Measurements from ENCODE around the gene ID3. TPM values are rescaled to one million over a fixed set of nuclear protein-coding genes. Genes with fewer than 3 reads are reported as not detected.

Gene ID3
- total RNA-seq, 1 experiment from 2014 or later = 119 TPM

GRCh38 chr1:23530747-23531561 lies 28.3 kb downstream of the ID3 start, which contains the start of gene E2F2:
TSS of gene E2F2 (minus strand) at chr1:23531233. CDS start at chr1:23530793, 440 bp downstream.
- H2BK120ac ChIP-seq (ENCODE audit: low read depth, low read length, poor library complexity, severe bottlenecking) = no peak within 1 kb of the TSS
- peaks cover 4% of the 10 kb centered on the region; the same call in 1 of the 2 replicates for H3K27me3 ChIP-seq (ENCODE audit: insufficient read depth, low read length)
- no peak within 1 kb of the TSS for H2BK5ac ChIP-seq (ENCODE audit: insufficient read length, low read length)
- no peak within 1 kb of the TSS for H3K4ac ChIP-seq (ENCODE audit: low read depth, low read length)
- peak within 1 kb of the TSS; percentile 92 for H3K14ac ChIP-seq (ENCODE audit: insufficient read depth, low read length)
- no peak within 1 kb of the TSS for H4K8ac ChIP-seq (replicated peaks; ENCODE audit: insufficient read length, low read depth, low read length)
- peak within 1 kb of the TSS; percentile 81 for H3K18ac ChIP-seq (ENCODE audit: insufficient read length, low read depth, low read length)
- Mint-ChIP-seq H3K27me3 (ENCODE audit: low read depth) (peaks cover 53% of the 10 kb centered on the region), H3K27ac (0 out of 7 replicates have a peak within 1 kb of the TSS, but pooled peaks of 1 of the 3 experiments have one; percentile 79), H3K4me1 (peaks cover 16 to 30% of the 10 kb centered on the region in 2 experiments), H3K9me3 (no peaks in the 10 kb centered on the region), H3K36me3 (ENCODE audit: insufficient read depth in 1 of 3, low read depth in 3 of 3) (no peaks in the 10 kb centered on the region; a peak in 1 of 7 replicates), H3K4me3 (peak within 1 kb of the TSS; percentile 79 to 84)
- H2BK20ac ChIP-seq (ENCODE audit: low read depth, low read length, poor library complexity, severe bottlenecking) = no peak within 1 kb of the TSS
- TF ChIP-seq, protein P1, sequence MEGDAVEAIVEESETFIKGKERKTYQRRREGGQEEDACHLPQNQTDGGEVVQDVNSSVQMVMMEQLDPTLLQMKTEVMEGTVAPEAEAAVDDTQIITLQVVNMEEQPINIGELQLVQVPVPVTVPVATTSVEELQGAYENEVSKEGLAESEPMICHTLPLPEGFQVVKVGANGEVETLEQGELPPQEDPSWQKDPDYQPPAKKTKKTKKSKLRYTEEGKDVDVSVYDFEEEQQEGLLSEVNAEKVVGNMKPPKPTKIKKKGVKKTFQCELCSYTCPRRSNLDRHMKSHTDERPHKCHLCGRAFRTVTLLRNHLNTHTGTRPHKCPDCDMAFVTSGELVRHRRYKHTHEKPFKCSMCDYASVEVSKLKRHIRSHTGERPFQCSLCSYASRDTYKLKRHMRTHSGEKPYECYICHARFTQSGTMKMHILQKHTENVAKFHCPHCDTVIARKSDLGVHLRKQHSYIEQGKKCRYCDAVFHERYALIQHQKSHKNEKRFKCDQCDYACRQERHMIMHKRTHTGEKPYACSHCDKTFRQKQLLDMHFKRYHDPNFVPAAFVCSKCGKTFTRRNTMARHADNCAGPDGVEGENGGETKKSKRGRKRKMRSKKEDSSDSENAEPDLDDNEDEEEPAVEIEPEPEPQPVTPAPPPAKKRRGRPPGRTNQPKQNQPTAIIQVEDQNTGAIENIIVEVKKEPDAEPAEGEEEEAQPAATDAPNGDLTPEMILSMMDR (conservative IDR thresholded peaks at IDR 0.05) = peak; percentile 45; the same call in 2 of the 3 replicates
- no peaks in the 10 kb centered on the region for H3K9me3 ChIP-seq (ENCODE audit: control insufficient read depth, low read depth, low read length)
- peaks cover 3% of the 10 kb centered on the region for H4K20me1 ChIP-seq (ENCODE audit: control insufficient read depth, insufficient read depth, insufficient read length)
- DNase-seq = peak; percentile 92
- H3K79me1 ChIP-seq (ENCODE audit: insufficient read depth, low read depth, low read length, poor library complexity, severe bottlenecking) = no peaks in the 10 kb centered on the region
- H3K56ac ChIP-seq (ENCODE audit: insufficient read length, low read depth, low read length) = no peak within 1 kb of the TSS
- peak within 1 kb of the TSS; percentile 65 for H2AFZ ChIP-seq (ENCODE audit: low read length)
- H3K4me2 ChIP-seq (ENCODE audit: insufficient read depth, insufficient read length, low read length) = peak within 1 kb of the TSS; percentile 36
- no peak within 1 kb of the TSS for H3K27ac ChIP-seq (ENCODE audit: insufficient read length, low read depth, low read length)
- H3T11ph ChIP-seq (ENCODE audit: low read length) = no peak within 1 kb of the TSS
- H3K4me1 ChIP-seq (ENCODE audit: insufficient read depth, low read length) = 0 out of 2 replicates have a peak, but pooled peaks cover 2% of the 10 kb centered on the region
- no peak within 1 kb of the TSS for H2BK12ac ChIP-seq (ENCODE audit: insufficient read length, low read depth, low read length)
- peak within 1 kb of the TSS; percentile 39 for H3K9ac ChIP-seq (ENCODE audit: extremely low read depth, insufficient read length, low read length)
- H3K23me2 ChIP-seq (ENCODE audit: insufficient read length, low read depth, low read length, poor library complexity, severe bottlenecking) = peaks cover 3% of the 10 kb centered on the region
- no peak within 1 kb of the TSS for H4K5ac ChIP-seq (ENCODE audit: insufficient read length, low read depth, low read length)
- no CpG with 5 or more reads among the region's 85 CpGs for WGBS (ENCODE audit: extremely low coverage, insufficient read length, low lambda C conversion rate)
- H2BK15ac ChIP-seq (ENCODE audit: low read depth, low read length) = no peak within 1 kb of the TSS; the same call in 1 of the 2 replicates
- H4K91ac ChIP-seq (ENCODE audit: insufficient read length, low read depth, low read length) = no peak within 1 kb of the TSS
- no peaks in the 10 kb centered on the region for H3K79me2 ChIP-seq (ENCODE audit: insufficient read depth, low read length)
- no peak within 1 kb of the TSS for H2AK5ac ChIP-seq (ENCODE audit: insufficient read length, low read length)
- H3K23ac ChIP-seq (ENCODE audit: insufficient read length, low read depth, low read length) = no peak within 1 kb of the TSS
